GM18870 (cell line): Measurements from ENCODE around the gene ARHGAP15.

Experiments
- ATAC-seq: cut with Tn5 transposase; IDR thresholded peaks from one replicate; pipeline ENCODE4 v1.9.1; 2021; ENCODE audit warnings: moderate library complexity; ENCODE audit not compliant: unreplicated experiment

Gene ARHGAP15

DNA sequence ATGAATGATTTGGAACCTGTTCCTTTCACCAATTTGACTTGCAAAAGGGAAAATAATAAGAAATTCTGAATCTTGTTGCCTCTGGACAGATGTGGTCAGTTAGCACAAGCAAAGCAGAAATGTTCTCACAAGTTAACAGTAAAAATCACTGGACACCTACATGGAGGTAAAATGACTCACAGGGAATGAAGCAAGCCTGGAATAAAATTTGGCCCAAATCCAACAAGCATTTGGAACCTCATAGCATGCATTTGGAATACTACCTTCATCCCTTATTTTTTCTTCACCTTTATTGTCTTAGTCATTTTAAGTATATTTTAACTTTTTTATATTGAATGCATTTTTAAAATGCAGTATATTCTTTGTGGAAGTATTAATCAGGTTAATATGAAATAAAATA is 602.9 kb downstream of the ARHGAP15 start:
- ATAC-seq, result no peak

DNA sequence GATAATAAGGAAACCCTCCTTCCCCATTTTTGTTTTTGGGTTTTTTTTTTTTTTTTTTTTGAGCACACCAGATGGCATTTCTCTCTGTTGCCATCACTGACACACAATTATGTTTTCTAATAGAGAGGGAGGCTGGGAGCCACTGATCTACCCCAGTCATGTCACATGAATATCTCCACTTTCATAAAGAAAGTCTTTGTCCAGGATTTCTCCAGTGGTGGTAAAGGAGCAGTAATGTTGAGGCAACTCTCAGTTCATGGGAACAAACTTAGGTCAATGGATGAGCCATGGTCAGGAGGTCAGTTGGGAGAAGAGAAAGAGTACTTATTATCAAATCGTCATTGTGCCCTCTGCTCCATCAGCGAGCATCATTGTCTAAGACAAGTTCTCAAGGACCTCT is 603.7 kb downstream of the ARHGAP15 start:
- no peak for ATAC-seq

DNA sequence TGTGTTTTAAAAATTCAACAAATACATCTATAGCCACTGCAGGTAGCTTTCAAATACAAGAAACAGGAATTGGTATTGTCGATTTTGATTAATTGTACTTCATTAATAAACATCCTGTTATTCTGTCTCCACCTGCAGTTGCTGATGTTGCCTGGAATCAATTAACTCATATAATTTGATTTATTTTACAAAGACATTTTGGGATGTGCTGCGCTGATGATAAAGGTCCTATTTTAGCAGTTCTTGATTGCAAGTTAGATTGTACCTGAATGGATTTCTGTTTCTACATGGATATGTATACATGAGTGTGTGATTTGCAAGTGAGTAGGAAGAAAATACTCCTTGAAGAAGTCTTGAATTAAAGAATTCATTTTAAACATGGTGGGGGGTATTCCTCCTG is 605.3 kb downstream of the ARHGAP15 start:
- no peak for ATAC-seq

DNA sequence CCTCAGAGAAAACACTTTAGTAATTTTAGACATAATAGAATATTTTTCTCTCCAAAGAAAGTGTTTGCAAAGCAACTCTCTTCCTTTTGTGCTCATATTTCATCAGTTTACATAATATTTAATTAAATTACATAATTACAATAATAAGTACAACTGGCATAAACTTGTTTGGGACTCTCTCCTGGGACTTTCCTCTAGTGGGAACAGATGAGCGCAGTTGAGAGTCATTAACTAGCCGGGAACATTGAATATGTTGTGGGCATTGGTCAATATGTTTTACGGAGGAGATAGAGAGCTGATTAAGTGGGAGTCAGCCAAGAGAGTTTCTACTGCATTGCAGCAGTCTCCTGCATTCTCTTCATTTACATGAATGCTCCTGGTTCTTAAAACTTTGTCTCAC is 607.7 kb downstream of the ARHGAP15 start:
- ATAC-seq, result no peak

DNA sequence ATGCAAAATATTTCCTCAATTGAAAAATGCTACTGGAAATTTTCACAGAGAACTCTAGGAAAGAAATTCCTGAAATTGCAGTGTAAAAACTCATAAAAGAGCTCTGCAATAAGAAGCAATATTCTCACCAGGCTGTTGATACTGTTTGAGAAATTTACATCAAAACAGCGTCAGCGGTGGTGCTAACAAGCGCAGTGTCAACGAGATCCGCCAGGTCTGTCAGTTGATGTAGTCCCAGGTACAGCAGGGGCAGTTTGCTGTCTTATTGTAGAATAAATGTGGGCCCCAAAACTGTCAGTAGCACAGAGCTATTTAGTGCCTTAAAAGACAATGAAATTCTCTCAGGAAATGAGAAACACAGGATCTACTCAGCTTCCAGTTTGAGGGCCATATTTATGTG is 611.2 kb downstream of the ARHGAP15 start:
- no peak for ATAC-seq

DNA sequence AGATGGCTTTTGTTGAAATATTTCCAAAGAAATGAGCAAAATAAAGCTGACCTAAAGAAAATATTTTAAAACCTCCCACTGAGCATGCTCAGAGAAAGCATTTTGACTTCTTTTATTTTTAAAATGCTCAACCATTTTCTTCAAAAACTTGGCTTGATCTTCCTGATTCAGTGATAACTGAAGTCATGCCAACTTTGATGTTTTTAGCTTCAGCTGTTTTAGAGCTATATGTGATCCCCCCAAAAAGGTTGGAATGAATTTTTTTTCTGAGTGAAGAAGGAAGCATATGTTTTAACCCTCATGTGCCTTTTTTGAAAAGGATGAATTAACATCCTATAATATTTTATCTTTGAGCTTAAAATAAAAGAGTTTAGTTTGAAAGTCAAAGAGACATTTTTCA is 612.0 kb downstream of the ARHGAP15 start:
- no peak for ATAC-seq

DNA sequence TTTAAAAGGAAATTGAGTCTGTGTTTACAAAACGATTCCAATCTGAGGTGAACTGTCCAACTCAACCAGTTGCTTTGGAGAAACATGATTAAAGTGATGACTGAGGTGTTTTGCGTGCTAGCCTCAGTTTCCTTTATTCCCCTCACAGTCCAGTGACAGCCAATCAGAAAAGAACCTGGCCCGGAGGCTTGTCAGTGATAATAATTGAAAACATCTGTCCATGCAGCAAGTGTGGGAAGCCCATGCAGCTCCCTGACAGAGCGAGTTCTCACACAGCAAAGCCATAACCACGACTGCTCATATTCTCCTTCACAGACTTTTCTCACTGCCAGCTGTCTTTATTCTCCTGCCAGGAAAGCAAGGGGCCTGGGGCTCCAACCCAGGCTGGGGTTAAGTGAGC is 613.4 kb downstream of the ARHGAP15 start:
- no peak for ATAC-seq

DNA sequence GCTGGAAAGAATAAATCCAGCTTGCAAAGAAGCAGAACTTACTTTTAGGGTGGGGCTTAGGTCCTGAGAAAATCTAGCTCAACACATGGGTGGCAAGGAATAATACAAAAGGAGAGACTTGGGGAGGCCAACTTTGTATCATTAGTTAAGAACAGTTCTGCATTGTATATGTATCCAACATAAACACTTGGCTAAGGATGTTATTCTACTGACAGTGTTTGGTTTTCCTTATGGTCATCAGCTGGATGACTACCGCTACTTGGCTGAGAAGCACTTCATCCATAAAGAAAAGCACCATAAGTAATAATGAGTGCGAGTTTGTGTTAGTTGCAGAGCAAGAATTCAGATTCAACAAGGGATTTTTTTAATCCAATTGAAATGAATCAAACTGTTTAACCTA is 614.9 kb downstream of the ARHGAP15 start:
- ATAC-seq, result no peak

DNA sequence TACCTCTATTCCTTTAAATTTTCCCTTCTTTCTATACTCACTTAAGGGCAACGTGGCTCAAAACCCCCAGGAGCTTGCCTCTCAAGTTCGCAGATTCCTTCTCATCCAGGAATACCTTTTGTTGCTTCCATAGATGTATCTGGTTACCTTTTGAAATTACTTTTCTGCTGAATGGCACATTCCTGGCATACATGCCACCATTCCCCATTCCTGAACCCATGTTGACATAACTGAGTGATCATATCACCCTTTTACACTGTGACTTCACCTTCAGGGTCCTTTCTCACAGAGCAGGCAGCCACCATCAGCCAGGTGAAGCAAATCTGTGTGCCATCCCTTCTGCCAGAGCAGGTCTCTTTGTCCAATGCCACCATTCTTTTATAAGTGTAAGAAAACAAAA is 615.8 kb downstream of the ARHGAP15 start:
- ATAC-seq, result no peak

DNA sequence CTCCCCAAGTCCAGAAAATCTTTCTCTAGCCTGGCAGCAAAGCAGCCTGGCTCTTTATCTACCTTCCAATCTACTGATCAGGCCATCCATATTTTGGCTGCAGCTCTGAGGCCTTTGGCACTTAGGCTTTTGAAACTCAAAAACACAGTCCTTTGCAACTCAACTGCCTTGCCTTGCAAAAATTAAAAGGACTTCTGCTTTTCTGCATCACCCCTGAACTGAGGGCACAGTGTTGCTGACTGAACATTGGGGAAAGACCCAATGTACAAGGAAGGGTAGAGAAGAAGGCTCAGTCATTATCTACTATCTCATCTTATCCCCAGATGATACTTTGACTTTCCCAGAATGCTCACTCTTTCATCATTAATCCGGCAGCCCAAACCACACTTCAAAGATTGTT is 625.5 kb downstream of the ARHGAP15 start:
- no peak for ATAC-seq

DNA sequence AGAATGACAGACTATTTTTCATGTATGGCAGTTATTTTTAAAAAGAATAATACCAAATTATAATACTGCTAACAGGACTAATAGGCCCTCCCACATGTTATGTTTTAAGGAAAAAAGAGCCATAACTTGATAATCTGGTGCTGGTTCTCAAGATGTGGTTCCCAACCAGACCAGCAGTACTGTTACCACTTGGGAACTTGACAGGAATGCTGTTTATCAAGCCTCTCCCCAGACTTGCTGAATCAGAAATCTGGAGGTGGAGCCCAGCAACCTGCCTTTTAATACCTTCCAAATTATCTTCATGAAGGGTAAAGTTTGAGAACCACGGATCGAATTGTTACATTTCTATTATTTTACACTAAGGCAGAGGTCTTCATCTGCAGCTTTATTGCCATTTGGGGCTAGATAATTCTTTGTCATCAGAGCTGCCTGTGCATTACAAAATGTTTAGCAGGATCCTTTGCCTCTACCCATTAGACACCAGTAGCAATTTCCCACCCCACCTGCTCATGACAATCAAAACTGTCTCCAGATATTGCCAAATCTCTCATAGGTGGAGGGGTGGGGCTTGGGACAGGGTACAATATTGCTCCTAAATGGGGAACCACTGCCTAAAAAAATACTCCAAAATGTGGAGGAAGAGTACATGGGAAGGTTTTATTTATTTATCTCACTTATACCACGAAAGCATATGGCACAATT is 629.6 kb downstream of the ARHGAP15 start:
- no peak for ATAC-seq

DNA sequence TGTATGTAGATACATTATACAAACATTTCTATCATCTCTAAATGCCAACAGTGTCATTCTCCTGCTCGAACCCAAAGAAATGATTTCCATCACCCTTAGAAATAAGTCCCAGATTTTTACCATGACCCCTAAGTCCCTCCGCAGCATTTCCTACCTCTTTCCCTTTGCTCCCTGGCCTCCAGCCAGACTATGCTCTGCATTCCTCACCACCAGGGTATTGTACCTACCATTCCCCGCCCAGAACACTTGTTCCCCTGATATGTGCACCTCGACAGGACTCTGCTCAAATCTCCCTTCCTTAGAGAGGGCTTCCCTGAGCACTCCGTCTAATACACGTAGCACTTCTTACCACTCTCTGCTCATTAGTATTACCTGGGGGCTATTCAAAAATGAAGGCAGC is 630.2 kb downstream of the ARHGAP15 start:
- ATAC-seq, result no peak

DNA sequence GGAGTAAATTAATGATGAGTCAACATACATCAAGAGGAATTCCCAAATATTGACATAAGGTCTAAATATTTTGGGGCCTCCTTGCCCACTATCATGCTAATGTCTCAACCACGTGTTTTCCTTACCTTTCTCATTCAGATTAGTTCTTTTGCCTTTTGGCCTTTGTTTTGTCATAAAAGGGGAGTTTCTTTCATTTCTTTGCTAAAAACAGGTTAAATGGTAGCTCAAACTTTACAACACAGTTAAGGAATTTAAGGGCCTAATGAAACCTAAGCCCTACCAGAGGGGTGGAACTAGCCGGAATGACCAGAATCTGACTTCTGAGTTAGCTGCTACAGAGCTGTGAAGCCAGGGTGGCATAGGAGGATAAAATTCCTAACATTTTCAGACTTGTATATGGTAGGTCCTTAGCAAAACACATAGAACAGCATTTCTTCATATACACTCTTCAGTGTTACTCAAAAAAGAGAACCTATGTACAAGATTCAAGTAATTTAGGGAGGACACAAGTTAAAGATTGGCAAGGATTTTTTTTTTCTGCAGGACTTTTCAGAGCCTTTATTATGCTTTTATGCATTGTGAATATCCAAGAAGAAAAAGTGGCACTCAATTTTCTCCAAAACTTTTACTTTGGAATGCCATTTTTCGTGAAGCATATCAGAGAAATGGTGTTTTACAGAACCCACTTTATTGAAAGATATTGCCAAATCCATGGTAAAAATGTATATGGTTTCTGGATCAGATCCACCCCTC is 633.1 kb downstream of the ARHGAP15 start:
- no peak for ATAC-seq

DNA sequence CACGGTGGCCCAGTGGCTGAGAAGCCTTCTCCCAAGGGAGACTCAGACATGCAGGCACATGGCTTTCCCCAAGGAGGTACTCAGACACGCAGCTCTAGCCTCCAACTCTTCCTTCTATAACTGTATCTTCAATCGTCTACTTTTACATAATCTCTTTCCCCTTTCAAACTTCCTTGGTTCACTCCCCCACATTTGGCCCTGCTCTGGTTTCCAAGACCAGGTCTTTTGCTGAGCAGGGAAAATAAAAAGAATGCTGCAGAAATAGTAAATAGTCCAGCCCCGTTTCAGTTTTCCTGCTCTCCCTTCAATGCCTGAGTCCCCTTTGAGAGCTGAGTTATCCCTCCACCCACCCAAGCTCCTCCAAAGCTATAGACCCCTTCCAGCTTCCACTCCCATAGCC is 635.0 kb downstream of the ARHGAP15 start:
- no peak for ATAC-seq

DNA sequence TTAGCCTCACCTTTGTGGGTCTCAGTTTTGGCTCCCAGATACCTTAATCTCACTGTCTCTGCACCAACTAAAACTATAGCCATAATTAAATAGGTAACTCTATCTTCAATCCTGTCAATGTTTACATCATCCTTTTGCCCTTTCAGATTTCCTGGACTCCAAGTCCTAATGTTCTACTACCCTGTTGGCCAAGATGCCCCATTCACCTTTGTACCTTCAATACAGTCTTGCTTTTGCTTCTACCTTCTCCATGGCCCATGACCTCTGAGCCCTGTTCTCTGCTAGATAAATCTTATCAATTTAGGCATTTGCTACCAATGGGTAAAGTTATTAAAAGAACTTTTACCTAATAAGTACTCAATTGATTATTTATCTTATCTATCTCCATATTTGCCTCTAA is 635.5 kb downstream of the ARHGAP15 start:
- ATAC-seq, result no peak

DNA sequence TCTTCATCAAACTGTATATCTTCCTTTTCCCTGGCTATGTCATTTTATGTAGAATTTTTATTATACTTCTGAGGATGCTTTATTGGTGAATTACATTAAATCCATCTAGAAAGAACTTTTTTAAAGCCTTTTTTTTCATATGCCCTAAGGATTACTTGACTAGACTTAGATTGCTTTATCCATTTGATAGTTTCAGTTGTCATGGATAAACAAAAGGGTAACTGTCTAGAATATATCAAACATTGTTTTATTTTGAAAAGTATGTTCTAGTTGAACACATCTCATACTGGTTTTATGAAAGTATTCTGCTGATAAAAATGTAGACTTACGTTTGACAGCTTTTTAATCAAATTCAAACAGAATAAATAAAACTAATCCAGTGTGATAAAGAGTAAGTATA is 639.8 kb downstream of the ARHGAP15 start:
- ATAC-seq, result no peak

DNA sequence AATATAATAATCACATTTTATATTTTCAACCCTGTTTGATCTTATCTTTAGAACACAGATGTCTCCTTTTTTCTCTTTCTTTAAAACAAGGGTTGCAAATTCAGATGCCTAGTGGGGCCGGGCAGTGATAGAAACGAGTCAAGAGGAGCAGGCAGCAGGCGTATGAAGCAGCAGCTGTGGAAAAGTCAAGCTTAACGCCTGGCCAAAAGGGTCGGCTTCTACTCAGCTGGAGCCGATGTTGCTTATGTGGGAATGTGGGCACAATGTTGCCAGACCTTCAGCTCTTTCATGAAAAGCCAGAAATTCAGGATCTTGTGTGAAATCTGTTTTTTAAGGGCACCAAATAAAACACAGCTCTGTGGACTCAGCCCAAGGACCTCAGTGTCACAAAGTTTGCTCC is 642.7 kb downstream of the ARHGAP15 start:
- no peak for ATAC-seq

DNA sequence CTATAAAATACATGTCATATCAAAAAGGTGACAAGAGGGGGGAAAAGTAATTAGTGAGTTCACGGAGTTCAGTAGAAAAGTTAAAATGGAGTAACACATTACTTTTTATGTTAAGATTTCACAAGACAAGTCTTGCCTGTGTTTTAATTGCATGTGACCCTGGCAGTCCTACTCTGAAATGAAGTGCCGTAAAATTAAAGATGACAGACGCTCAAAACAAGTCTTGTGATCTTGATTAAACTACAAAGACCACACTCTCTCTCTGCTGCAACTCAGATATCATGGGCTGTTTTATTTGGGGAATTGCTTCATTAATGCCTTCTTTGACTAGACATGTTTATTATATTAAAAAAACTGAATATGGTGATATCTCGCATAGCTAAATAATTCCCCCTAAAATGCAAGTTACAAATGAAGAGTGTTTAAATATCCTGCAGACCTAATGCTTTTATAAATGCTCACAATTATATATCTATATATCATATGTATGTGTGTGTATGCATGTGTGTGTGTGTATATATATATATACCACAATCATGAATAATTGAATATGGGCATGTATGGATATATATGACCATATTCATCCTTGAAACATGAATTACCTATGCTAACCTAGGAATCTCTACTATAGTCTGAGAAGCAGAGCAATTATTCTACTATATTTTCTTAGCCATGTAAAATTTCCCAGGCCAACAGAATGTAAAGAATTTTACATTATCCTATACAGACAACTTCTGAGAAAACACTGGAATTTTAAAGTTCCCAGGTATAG is 647.5 kb downstream of the ARHGAP15 start:
- ATAC-seq, result no peak

DNA sequence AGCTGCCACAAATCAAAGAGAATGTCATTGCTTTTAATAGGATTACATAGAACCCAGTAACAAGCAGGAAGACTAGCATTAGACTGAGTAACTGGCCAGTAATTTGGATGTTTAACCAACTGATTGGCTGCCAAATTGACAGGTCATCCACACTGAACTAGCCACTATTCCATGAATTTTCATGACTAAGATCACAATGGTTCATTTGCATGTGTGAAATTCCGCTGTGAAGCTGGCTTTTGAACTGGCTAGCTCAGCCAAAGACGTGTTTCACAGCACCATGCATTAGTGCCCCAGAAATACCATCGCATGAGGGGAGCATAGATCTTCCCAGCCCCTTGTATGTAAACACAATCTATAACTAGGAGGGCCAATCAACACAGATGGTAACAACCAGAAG is 649.8 kb downstream of the ARHGAP15 start:
- no peak for ATAC-seq

DNA sequence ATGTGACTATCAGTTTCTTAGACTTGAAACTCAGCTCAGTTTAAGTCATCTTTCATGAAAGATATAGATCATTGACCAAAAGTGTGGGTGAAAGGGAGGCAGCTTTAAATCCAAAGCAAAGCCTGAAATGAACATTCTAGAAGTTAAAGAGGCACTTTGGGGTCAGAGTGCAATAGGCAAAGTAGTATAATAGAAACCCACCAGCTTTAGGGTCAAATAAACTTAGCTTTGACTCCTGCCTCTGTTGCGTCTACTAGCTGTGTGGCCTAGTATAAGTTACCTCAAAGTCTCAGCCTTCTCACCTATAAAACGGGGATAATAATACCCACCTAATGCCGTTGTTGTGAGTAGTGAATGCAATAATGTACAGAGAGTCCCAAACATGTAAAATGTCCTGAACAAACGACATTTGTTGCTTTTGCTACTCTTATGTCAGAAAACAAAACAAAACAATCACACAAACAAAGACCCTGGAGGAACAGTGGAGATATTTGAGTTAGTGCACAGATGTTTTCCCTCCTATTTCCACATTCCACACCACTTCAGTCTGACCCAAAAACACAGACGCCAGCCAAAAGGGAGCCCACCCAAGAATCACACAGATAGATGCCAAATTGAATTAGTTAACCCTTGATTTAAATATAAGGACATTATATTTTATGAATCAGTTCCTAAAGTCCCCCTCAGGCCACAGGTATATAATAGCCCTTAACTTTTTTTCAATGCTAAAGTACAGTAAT is 657.0 kb downstream of the ARHGAP15 start:
- ATAC-seq, result no peak

DNA sequence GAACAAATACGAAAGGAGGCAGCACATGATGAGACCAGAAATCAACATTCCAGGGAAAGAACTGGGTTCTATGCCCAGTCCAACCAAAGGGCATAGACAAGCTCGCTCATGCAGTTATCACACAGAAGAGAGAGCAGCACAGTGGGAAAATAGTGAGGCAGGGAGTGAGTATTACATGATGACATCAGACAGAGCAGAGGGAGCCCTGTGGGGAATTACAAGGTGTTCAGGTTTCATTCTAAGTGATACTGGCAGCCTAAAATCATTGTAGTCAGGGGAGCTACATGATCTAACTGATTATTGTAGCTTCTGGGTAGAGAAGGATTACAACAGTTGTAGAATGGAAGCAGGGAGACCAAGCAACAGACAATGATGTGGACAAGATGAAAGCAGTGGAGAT is 658.5 kb downstream of the ARHGAP15 start:
- no peak for ATAC-seq
